GM23248 (cell line): ENCODE data around the gene SFTPB.
"Not testable (repeated sequence)": the region's sequence is repeated elsewhere in the genome, so short reads cannot be mapped to it uniquely, and the experiment has no call there.

Source experiments
- EZH2 ChIP-seq: fragments of 200-600 bp; sonication (generic); IDR thresholded peaks from 2 replicates; pipeline ENCODE4 v1.6.1; 2018; ENCODE audit warnings: antibody characterized with exemption, mild to moderate bottlenecking; ENCODE audit not compliant: insufficient read depth, poor library complexity, severe bottlenecking
- EZH2phosphoT487 ChIP-seq: fragments of 200-600 bp; sonication (generic); IDR thresholded peaks from 2 replicates; pipeline ENCODE4 v1.6.1; 2018; ENCODE audit warnings: antibody characterized with exemption, moderate library complexity, mild to moderate bottlenecking, low read depth; ENCODE audit not compliant: insufficient read depth

DNA sequence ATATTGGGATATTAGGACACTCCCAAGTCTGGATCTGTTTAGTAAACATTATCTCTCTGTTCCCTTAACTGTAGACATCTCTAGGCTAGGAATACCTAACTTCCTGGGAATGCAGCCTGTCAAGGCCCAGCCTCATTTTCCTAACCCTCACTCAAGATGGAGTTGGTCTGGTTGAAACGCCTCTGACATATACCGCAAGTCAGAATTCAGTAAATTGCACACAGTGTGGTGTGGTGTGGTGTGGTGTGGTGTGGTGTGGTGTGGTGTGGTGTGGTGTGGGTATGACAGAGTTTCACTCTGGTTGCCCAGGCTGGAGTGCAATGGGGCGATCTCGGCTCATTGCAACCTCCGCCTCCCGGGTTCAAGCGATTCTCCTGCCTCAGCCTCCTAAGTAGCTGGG is 53.2 kb downstream of the SFTPB start:
- not testable (repeated sequence) for TF ChIP-seq EZH2, EZH2phosphoT487
